ENCODE data around the gene LRRC17. TPM values are rescaled to one million over a fixed set of nuclear protein-coding genes. Genes with fewer than 3 reads are reported as not detected.

The LRRC17 gene
- total RNA-seq, 1 experiment from 2014 or later, result not detected

- DNase-seq, result no peak
- Histone ChIP-seq H3F3A (ENCODE audit: insufficient read depth, low read depth) (no peaks in the 10 kb centered on the region), H4K20me1 (ENCODE audit: insufficient read depth) (no peaks in the 10 kb centered on the region), H3K4me2 (no peak overlapping the region), H3K27me3 (ENCODE audit: insufficient read depth, low read depth) (no peaks in the 10 kb centered on the region), H3K9me2 (ENCODE audit: insufficient read depth) (no peaks in the 10 kb centered on the region), H3K36me3 (ENCODE audit: low read depth) (no peaks in the 10 kb centered on the region), H2AFZ (no peak overlapping the region), H3K4me3 (no peak overlapping the region), H3K27ac (no peak overlapping the region), H3K4me1 (replicated peaks; ENCODE audit: insufficient read depth) (no peaks in the 10 kb centered on the region), H3K9me3 (ENCODE audit: insufficient read depth, low read depth) (no peaks in the 10 kb centered on the region), H3K79me2 (ENCODE audit: low read depth) (no peaks in the 10 kb centered on the region)
- CTCF ChIA-PET, result no interaction called here
- BruUV-seq (replicated peaks), result no TSS peak
- POLR2A ChIA-PET (ENCODE audit: unreplicated experiment), result no interaction called here
- intact Hi-C loops (cut with micrococcal nuclease; ENCODE audit: unreplicated experiment), result no loop called here
- TF ChIP-seq EZH2 (IDR thresholded peaks at IDR 0.05; ENCODE audit: low read depth) (no peak), CTCF (conservative IDR thresholded peaks at IDR 0.05) (no peak)
Observed at GRCh38 chr7:102934239-102934638, 21.4 kb downstream of the LRRC17 start.

DNA sequence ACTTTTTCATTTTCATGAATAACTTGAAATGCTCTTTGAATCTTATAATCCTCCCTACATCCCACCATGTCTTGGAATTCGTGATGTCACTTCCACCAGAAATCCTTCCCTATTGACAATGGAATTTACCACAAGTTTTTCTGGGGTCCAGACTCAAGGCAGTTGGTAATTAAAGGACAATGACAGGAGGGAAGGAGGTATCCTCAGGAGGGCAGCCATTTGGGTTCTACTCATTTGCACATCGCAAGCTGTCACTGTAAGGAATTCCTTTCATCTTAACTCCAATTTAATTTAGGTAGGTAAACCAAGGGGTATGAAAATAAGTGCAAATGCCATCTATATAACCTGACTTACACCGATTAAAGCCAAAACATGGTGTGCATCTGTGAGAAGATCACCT is 21.9 kb downstream of the LRRC17 start:
- H3K36me3 ChIP-seq (ENCODE audit: low read depth), result no peaks in the 10 kb centered on the region
- ChIA-PET POLR2A (ENCODE audit: unreplicated experiment) (no interaction called here), CTCF (no interaction called here)
- H4K20me1 ChIP-seq (ENCODE audit: insufficient read depth), result no peaks in the 10 kb centered on the region
- H2AFZ ChIP-seq, result no peak overlapping the region
- H3K9me2 ChIP-seq (ENCODE audit: insufficient read depth), result no peaks in the 10 kb centered on the region
- H3K9me3 ChIP-seq (ENCODE audit: insufficient read depth, low read depth), result no peaks in the 10 kb centered on the region
- no peaks in the 10 kb centered on the region for H3K79me2 ChIP-seq (ENCODE audit: low read depth)
- intact Hi-C loops (cut with micrococcal nuclease; ENCODE audit: unreplicated experiment), result no loop called here
- no peak overlapping the region for H3K4me2 ChIP-seq
- no peak for DNase-seq
- TF ChIP-seq EZH2 (IDR thresholded peaks at IDR 0.05; ENCODE audit: low read depth) (no peak), CTCF (conservative IDR thresholded peaks at IDR 0.05) (no peak)
- H3F3A ChIP-seq (ENCODE audit: insufficient read depth, low read depth), result no peaks in the 10 kb centered on the region
- H3K4me1 ChIP-seq (replicated peaks; ENCODE audit: insufficient read depth), result no peaks in the 10 kb centered on the region
- BruUV-seq (replicated peaks), result no TSS peak
- H3K4me3 ChIP-seq, result no peak overlapping the region
- H3K27me3 ChIP-seq (ENCODE audit: insufficient read depth, low read depth), result no peaks in the 10 kb centered on the region
- no peak overlapping the region for H3K27ac ChIP-seq

DNA sequence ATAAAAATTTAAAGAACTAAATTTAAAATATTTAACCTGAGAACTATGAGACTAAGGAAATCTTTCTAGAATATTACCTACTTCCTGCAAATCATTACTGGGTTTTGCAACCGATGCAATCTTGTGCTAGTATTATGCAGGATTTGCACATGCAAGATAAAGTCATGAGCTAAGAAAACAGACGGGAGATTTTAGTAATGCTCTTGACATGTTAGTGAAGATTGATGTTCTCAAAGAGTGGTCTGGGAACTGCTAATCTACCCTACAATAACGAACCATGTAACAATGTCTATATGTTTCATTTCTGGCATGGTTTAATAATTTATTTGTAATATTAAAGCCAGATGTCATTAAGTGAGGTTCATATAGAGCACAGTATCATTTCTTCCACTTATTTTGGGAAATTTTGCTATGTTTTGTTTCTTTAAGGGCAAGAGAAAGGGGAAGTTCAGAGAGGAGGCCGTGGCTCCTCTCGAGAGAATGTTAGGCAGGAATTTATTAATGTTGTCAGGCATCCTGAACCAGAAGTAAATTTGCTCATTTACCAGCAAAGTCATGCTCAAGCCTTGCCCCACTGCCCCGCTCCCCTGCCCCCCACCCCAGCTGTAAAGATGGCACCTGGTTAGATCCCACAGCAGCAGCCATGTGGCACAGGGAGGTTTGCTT is 22.8 kb downstream of the LRRC17 start:
- H4K20me1 ChIP-seq (ENCODE audit: insufficient read depth), result no peaks in the 10 kb centered on the region
- no peak overlapping the region for H3K27ac ChIP-seq
- H2AFZ ChIP-seq, result no peak overlapping the region
- no peaks in the 10 kb centered on the region for H3K4me1 ChIP-seq (replicated peaks; ENCODE audit: insufficient read depth)
- H3K4me3 ChIP-seq, result no peak overlapping the region
- H3K36me3 ChIP-seq (ENCODE audit: low read depth), result no peaks in the 10 kb centered on the region
- H3K9me2 ChIP-seq (ENCODE audit: insufficient read depth), result no peaks in the 10 kb centered on the region
- H3F3A ChIP-seq (ENCODE audit: insufficient read depth, low read depth), result no peaks in the 10 kb centered on the region
- no peaks in the 10 kb centered on the region for H3K9me3 ChIP-seq (ENCODE audit: insufficient read depth, low read depth)
- no peaks in the 10 kb centered on the region for H3K79me2 ChIP-seq (ENCODE audit: low read depth)
- TF ChIP-seq CTCF (conservative IDR thresholded peaks at IDR 0.05) (no peak), EZH2 (IDR thresholded peaks at IDR 0.05; ENCODE audit: low read depth) (no peak)
- ChIA-PET POLR2A (ENCODE audit: unreplicated experiment) (no interaction called here), CTCF (no interaction called here)
- H3K4me2 ChIP-seq, result no peak overlapping the region
- no peaks in the 10 kb centered on the region for H3K27me3 ChIP-seq (ENCODE audit: insufficient read depth, low read depth)
- intact Hi-C loops (cut with micrococcal nuclease; ENCODE audit: unreplicated experiment), result no loop called here
- no TSS peak for BruUV-seq (replicated peaks)
- no peak for DNase-seq
